K562 (cell line): ENCODE results near the gene SLC7A5. TPM values are rescaled to one million over a fixed set of nuclear protein-coding genes. Genes with fewer than 3 reads are reported as not detected.

ENCODE experiments used
- ATAC-seq: fragments of 200-7000 bp; cut with Tn5 transposase; 3 replicates; pipeline ENCODE4 v1.9.1; 2020; ENCODE audit warnings: moderate library complexity
- BruUV-seq: library from RNA; stranded (reverse); fragments of 400-500 nt; replicated peaks from 2 replicates; lab custom pipeline; 2021; lab: Mats Ljungman, UMichigan
- CTCF ChIA-PET: fragments of 300-600 bp; formaldehyde crosslinking; extraction: SDS; loops from one replicate; lab custom pipeline; 2021; ENCODE audit warnings: low intra/inter-chr PET ratio; lab: Yijun Ruan, JAX
- POLR2A ChIA-PET: fragments of 300-600, 350-650 bp; sonication (Branson Sonifier 250); formaldehyde crosslinking; extraction: SDS; loops from one replicate; lab custom pipeline; 2021; ENCODE audit warnings: antibody characterized with exemption, inconsistent platforms; lab: Yijun Ruan, JAX
- DNase-seq, 4 experiments: peaks; one replicate each; pipeline versions ENCODE4 v3.0.0 to v3.0.0-alpha.2; 2011 to 2018; ENCODE audit warnings: low spot score in 3 of 4, mixed read lengths in 3 of 4; ENCODE audit errors: extremely low read depth in 1 of 4
- FAIRE-seq: peaks from 2 replicates; lab custom pipeline; 2011; peaks lifted over from hg19 to GRCh38; lab: Jason Lieb, UNC
- H2AFZ ChIP-seq: 2 replicates; pipeline ENCODE4 v1.6.0; 2011; ENCODE audit warnings: low read depth, low read length, control low read depth, inconsistent platforms
- H3K27ac ChIP-seq: fragments of 200-600 bp; 3 replicates; pipeline ENCODE4 v1.8.0; 2011; ENCODE audit warnings: low read depth, mild to moderate bottlenecking, control low read depth, inconsistent platforms, low read length, moderate library complexity, mixed read lengths; ENCODE audit errors: extremely low read depth
- H3K27me3 ChIP-seq, 2 experiments: fragments of 300-600 bp in 1 of 2; 2 replicates in 1 of 2; 3 replicates in 1 of 2; pipeline versions ENCODE4 v1.6.0 to v1.8.0; 2011; ENCODE audit warnings: inconsistent platforms in 2 of 2, low read length in 2 of 2, mild to moderate bottlenecking in 1 of 2, mixed read lengths in 1 of 2, moderate library complexity in 1 of 2; ENCODE audit not compliant: control insufficient read depth in 2 of 2, insufficient read depth in 2 of 2
- H3K36me3 ChIP-seq: fragments of 300-600 bp; 3 replicates; pipeline ENCODE4 v1.8.0; 2011; ENCODE audit warnings: mild to moderate bottlenecking, low read length, inconsistent platforms; ENCODE audit not compliant: control insufficient read depth, insufficient read depth
- H3K4me1 ChIP-seq, 2 experiments: fragments of 200-600 bp in 1 of 2; replicated peaks in 1 of 2; 2 replicates in 1 of 2; 3 replicates in 1 of 2; pipeline versions ENCODE4 v1.5.1 to v1.8.0; 2011; ENCODE audit warnings: inconsistent platforms in 2 of 2, low read length in 2 of 2, mild to moderate bottlenecking in 1 of 2, mixed read lengths in 1 of 2, moderate library complexity in 1 of 2; ENCODE audit not compliant: control insufficient read depth in 2 of 2, insufficient read depth in 2 of 2
- H3K4me2 ChIP-seq: 2 replicates; pipeline ENCODE4 v1.6.1; 2011; ENCODE audit warnings: low read length, control low read depth, inconsistent platforms, mixed read lengths; ENCODE audit not compliant: insufficient read depth
- H3K4me3 ChIP-seq: fragments of 200-600 bp; sonication (generic), shearing (Covaris generic); 2 replicates; pipeline ENCODE4 v1.5.1; 2016; ENCODE audit warnings: control low read depth, inconsistent platforms
- H3K79me2 ChIP-seq: fragments of 200-600 bp; 3 replicates; pipeline ENCODE4 v1.8.0; 2011; ENCODE audit warnings: low read length, inconsistent platforms; ENCODE audit not compliant: control insufficient read depth, insufficient read depth
- H3K9ac ChIP-seq, 2 experiments: 2 replicates each; pipeline versions ENCODE4 v1.6.0 to v1.6.1; 2011; ENCODE audit warnings: low read depth in 2 of 2, low read length in 2 of 2, control low read depth in 1 of 2, inconsistent platforms in 1 of 2, mild to moderate bottlenecking in 1 of 2, mixed read lengths in 1 of 2; ENCODE audit not compliant: insufficient read depth in 1 of 2
- H3K9me1 ChIP-seq: one replicate; pipeline ENCODE4 v1.6.0; 2011; ENCODE audit warnings: inconsistent platforms, mild to moderate bottlenecking, low read length, moderate library complexity; ENCODE audit not compliant: control insufficient read depth, insufficient read depth
- H3K9me3 ChIP-seq: replicated peaks from 2 replicates; pipeline ENCODE4 v1.5.1; 2011; ENCODE audit warnings: low read depth, low read length, inconsistent platforms; ENCODE audit not compliant: control insufficient read depth, insufficient read depth
- H4K20me1 ChIP-seq: replicated peaks from 2 replicates; pipeline ENCODE4 v1.6.1; 2011; ENCODE audit warnings: low read length, inconsistent platforms, mixed read lengths; ENCODE audit not compliant: control insufficient read depth, insufficient read depth
- LARP7 ChIP-seq: fragments of 450-650 bp; IDR thresholded peaks from 2 replicates; pipeline ENCODE4 v1.6.1; 2016
- LEF1 ChIP-seq: fragments of 450-650 bp; IDR thresholded peaks from 2 replicates; pipeline ENCODE4 v1.6.1; 2016; ENCODE audit warnings: mild to moderate bottlenecking
- POLR2G ChIP-seq: fragments of 200-400 bp; formaldehyde crosslinking; IDR thresholded peaks from 2 replicates; pipeline ENCODE4 v1.6.1; 2017; ENCODE audit warnings: low read depth, mild to moderate bottlenecking, antibody characterized with exemption, low read length, moderate library complexity
- RBM22 ChIP-seq: fragments of 200-400 bp; formaldehyde crosslinking; IDR thresholded peaks from 2 replicates; pipeline ENCODE4 v1.6.1; 2018; ENCODE audit warnings: low read length, low read depth; ENCODE audit not compliant: poor library complexity, severe bottlenecking
- WGBS: fragments of 100-300 bp; shearing (Covaris generic); methylation state at CpG from one replicate; pipeline ENCODE4 v1.1.6; 2016; ENCODE audit warnings: low coverage, mixed read lengths; ENCODE audit not compliant: insufficient coverage; ENCODE audit errors: missing lambda C conversion rate; 5-methylcytosine and 5-hydroxymethylcytosine counted together
- in situ Hi-C: fragments of 300-500 bp; cut with MboI; formaldehyde crosslinking; loops from 4 replicates; pipeline ENCODE4 v1.15.0; 2018; ENCODE audit warnings: inconsistent platforms, mixed read lengths
- intact Hi-C: fragments of 100-400 bp; cut with micrococcal nuclease; formaldehyde crosslinking; loops from 2 replicates; pipeline ENCODE4 v1.14.2; 2022
- polyA plus RNA-seq, 8 experiments: library from polyadenylated mRNA; depleted of rRNA in 4 of 8; stranded (reverse) in 5 of 8; unstranded in 3 of 8; fragments of >200 nt; fragmentation: Nextera tagmentation in 2 of 8; fragmentation: Illumina TruSeq in 1 of 8; extraction: Ambion mirVana in 2 of 8; extraction: Trizol in 1 of 8; gene quantifications; 2 replicates each; pipeline versions ENCODE4 v1.2.1 to v1.2.3, GENCODE V29; 2011 to 2014; ENCODE audit warnings: inconsistent platforms in 1 of 8, missing spikeins in 1 of 8
- total RNA-seq, 7 experiments: library from RNA; depleted of rRNA in 6 of 7; stranded (reverse); fragments of >200 nt in 6 of 7; fragmentation: Illumina TruSeq in 2 of 7; extraction: Trizol in 2 of 7; gene quantifications; 2 replicates each; pipeline versions ENCODE4 v1.2.1 to v1.2.3, GENCODE V29; 2011 to 2021; ENCODE audit warnings: low replicate concordance in 1 of 7

Gene SLC7A5
- total and polyA plus RNA-seq, 9 of the 15 experiments (the other 6 are each of a cell fraction or from before 2014, with no cell fraction given) = 1.9 to 220 (median 18.6) TPM

GRCh38 chr16:87838643-87839541 is 30.4 kb downstream of the SLC7A5 start:
- Histone ChIP-seq H3K4me2 (no peak overlapping the region), H3K4me3 (no peak overlapping the region), H2AFZ (no peak overlapping the region), H3K36me3 (peaks cover 97% of the 10 kb centered on the region; the same call in 2 of the 3 replicates), H3K4me1 (peaks cover 0 to 43% of the 10 kb centered on the region in 2 experiments; a peak in 1 of 5 replicates), H3K27me3 (no peaks in the 10 kb centered on the region), H3K9me3 (no peaks in the 10 kb centered on the region), H3K9ac (no peak overlapping the region), H3K27ac (no peak overlapping the region), H3K79me2 (peaks cover 16% of the 10 kb centered on the region), H4K20me1 (peaks cover 42% of the 10 kb centered on the region), H3K9me1 (no peaks in the 10 kb centered on the region)
- ChIA-PET POLR2A (interaction anchor here (0.6 to 4.2 kb wide), 8 partner anchors 9 to 496 kb away, joined by 3 to 28 read pairs (median 4); no protein-coding TSS in a partner anchor), CTCF (no interaction called here)
- FAIRE-seq (no peak), DNase-seq (no peak), ATAC-seq (no peak)
- WGBS = 94% methylated on average over 21 of the region's 27 CpGs
- no TSS peak for BruUV-seq
- TF ChIP-seq LARP7 = no peak
- TF ChIP-seq LEF1 = no peak
- TF ChIP-seq POLR2G = peak; percentile 71; the same call in 1 of the 2 replicates
- TF ChIP-seq RBM22 = peak; percentile 94
- in situ Hi-C loops (no loop called here), intact Hi-C loops (no loop called here)
